Stimulated activated CD4-positive, alpha-beta T cell treated with anti-CD3 and anti-CD28 coated beads, Interleukin-2, amount 100 ng/mL, for 24 hours (primary cell): ENCODE measurements around the gene LRRC4C.

Source experiments
- DNase-seq, 2 donors: peaks; one replicate each; pipeline ENCODE4 v3.0.0-alpha.2; 2020

The LRRC4C gene

DNA sequence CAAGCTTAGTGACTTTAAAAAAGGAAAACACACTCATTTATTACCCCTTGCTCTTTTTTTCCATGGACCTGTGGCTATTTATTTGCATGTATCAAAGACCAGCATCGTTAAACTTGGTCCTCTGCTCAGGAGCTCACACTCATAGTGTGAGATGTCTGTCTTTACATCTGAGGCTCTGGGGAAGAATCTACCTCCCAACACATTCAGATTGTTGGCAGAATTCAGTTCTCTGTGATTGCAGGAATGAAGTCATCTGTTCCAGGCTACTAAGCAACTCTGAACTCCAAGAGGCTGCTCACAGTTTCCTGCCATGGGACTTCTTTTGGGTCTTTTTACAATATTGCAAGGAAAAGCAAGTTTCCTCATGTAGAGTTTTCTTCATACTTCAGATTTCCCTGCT lies 138.8 kb downstream of the LRRC4C start:
- DNase-seq: no peak

DNA sequence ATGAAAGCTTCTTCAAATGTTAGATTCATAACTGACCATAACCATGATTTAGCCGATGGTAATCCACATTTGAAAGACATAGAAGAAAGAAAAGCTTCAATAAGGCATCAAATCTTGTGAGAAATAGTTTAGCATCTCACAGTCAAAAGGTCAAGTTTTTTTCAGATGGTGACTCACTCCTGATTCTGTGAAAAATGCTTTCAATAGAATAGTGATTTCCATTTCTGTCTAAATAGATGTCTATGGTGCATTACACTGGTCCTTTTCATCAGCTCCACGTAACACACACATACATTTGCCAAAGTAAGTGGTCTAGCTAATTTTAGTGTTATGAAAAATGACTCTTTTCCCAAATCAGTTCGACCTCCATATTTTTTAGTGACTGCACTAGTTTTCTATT lies 139.2 kb downstream of the LRRC4C start:
- DNase-seq: no peak

DNA sequence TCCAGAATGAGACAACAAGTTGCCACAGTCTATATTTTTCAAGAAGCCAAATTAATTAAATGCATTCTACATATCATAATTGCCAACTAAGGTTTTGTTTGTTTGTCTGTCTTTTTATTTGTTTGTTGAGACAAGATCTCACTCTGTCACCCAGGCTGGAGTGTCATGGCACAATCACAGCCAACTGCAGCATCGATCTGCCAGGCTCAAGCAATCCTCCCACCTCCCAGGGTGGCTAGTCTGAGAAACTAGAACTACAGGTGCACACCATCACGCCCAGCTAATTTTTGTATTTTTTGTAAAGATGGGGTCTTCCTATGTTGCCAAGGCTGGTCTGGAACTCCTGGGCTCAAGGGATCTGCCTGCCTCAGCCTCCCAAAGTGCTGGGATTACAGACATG lies 140.0 kb downstream of the LRRC4C start:
- no peak for DNase-seq

DNA sequence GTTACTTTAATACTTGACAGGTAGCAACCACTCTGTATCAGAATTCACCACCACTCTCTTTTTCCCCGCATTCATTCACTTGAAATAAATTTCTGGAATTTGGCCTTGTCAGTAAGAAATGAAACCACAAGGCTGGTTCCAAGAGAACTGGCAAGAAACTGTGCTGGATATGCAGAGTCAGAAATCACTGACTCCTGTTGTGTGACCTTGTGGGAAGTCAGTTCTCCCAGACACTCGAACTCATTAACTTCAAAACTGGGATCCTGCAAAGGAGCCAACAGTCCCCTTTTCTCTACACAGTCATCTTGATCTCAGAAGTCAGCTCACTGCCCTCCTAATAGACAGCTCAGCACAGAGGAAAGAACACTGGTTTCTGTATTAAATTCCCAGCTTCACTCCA lies 142.7 kb downstream of the LRRC4C start:
- no peak for DNase-seq

DNA sequence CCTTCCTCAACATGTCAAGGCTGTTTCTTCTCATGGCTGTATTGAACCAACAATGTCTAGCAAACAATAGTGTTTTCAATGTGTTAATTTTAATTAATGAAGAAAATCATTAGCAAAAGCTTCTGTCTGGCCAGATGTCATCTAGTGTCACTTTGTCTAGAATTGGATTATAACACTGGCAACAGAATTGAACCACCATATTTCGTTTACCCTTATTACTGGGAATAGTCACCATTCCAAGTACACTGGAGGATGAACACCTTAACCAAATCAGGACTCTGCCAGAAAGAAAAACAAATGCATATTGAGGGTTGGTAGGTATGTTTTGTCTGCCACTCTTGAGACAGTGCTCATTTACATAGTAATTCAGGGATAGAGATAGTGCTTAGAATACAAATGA lies 146.2 kb downstream of the LRRC4C start:
- DNase-seq: no peak

DNA sequence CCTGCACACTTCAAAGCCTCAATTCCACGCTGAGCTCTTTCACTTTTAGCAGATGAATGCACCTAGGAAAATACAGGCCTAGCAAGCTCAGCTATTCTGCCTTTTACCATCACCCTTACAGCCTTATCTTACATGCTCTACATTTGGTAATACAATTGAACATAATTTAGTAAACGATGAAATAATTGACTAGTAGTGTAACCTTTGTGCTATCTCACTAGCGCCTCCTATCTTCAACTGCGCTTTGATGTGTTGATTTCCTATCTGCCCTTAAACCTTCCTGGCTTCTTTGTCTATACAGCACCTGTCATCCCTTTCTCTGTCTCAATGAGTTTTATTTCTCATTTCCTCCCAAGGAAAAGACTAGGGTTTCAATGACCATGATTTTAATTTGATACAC lies 149.7 kb downstream of the LRRC4C start:
- no peak for DNase-seq

DNA sequence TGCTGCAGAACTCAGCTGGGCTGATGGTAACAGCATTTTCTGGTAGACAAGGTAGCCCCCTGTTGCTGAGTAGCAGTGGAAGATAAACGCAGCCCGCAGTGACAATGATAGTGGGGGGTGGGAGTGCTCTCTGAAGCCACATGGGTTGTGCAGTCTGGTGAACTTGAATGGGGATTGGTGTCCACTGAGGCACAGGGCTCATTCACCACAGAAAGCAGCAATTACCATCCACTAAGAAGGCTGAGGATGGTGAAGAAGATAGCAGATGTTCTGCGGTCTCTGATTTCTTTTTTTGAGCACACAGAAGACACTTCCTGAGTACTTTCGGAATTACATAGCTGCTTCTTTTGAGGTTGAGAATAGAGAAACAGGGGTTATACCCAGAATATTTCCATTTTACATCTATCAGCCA lies 150.3 kb downstream of the LRRC4C start:
- DNase-seq: no peak

DNA sequence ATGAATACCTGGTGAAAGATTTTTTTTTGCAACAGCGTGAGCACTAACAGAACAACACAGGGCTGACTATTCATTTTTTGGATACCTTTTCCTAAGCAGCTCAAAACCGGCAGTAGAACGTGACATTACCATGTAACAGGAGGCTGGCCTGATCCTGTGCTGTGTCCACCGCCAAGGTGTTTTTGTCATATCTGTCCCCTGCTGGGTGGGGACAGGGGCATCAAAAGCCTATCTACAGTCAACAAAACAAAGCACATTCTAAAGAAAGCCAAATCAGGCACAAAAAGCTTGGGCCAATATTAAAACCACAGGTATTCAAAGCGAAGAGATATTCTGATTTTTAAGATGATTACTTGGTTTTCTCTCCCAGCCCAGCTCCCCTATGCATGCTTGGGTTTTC lies 151.2 kb downstream of the LRRC4C start:
- no peak for DNase-seq

DNA sequence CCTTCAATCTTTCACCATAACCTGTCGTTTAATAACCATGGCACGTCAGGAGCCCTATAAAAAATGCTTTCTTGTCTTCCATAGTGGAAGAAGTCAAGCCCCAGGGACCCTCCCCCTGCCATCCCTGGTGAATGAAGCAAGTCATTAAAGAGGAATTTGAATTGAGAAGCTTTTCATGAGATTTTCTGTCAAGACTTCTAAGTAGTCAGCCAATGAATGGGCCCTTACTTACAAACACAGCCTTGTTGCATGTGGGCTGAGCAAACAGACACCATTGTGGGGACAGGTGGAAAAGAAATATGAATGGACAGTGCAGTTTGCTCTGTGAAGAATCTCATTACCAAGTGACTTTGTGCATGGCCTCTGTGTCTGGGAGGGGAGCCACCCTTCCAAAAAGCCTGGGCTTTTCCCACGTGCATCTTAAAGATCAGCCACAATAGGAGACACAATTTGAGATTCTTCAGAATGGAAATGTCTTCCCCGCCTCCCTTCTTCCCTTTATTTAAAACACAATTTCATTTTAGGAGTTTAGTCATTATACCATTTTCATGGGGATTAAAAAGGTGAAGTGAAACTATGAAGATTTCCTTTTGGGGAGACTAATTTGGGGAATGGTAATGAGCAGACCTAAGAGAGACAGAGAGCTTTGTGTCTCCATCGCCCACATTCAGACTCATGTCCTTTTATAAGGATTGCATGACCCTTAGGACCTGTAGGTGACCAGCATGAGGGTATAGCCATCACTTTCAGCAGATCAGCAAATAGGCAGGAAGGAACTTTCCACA lies 152.0 kb downstream of the LRRC4C start:
- DNase-seq: no peak

DNA sequence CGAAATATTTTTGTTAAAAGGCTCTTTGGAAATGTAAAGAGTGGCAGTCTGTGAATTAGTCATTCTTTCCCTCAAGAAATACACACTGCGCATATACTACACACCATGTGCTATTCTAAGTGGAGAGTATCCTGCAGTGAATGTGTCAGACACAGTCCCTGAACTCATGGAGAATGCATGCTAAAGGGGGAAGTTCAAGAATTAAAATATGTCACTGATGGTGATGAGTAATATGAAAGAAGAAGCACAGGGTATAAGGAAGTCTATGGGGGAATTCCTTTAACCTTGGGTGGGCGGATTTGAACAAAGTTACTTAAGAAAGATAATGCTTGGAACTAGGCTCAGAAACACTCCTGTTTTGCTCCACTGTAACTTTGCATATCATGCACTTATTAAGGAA lies 153.0 kb downstream of the LRRC4C start:
- DNase-seq: no peak

DNA sequence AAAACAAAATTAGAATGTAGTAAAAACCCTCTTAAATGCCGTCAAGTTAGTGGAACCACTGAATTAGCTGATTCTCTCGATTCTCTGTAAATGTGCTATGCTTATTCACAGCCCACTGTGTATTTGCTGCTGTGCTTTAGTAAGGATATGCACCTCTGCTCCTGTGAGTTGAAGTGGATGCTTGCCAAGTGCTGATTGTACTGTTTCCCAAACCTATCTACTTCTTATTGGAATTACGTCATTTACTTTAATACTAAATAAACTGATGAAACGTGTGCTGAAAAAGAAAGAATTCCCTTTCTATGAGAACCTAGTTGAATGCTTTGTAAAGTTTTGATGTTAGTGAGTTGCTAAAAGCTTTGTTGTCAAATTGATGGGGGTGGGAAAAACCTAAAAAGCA lies 158.4 kb downstream of the LRRC4C start:
- no peak for DNase-seq

DNA sequence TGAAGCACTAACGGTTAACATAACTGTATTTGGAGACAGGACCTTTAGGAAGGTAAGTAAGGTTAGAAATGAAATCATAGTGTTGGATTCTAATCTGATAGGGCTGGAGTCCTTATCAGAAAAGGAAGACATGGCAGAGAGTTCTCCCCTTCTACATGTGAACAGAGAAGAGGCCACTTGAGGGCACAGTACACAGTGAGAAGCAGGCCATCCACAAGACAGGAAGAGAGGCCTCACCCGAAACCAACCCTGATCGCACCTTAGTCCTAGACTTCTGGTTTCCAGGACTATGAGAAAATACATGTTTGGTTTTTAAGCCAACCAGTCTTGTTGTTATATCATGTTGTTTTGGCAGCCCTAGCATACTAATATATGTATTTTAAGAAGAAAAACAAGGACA lies 170.0 kb downstream of the LRRC4C start:
- DNase-seq: no peak

DNA sequence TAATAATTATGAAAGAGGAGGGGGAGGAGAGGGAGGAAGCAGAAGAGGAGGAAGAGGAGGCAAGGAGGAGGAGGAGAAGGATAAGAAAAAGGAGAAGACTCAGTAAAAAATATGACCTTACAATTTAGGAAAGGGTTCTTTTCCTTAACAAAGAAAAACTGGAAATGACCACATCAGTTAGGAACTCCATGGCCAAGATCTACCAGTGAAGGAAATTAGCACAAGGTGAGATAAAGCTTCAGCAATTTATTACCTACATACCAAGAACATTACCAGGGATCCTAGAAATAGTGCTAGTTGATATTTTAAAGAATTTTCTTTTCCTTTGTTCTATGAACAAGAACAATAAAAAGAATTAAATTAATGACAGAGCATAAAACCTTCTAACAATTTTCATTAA lies 172.7 kb downstream of the LRRC4C start:
- DNase-seq: no peak

DNA sequence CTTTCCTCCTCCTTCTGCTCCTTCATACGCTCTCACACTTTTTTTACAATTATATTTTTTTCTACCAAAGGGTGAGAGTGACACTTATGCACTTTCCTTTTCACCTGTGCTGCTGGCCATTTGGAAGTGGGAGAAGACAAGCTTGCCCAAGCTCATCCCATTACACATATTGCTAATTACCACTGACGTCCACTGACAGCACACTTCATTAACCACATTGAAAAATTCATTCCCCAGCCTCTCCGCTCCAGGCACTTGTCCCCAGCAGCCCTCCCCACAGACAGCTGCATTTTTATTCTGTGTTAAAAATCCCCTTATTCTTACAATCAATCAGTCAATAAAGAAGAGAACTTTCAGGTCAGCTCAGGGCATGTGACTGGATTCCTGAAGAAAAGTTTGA lies 175.1 kb downstream of the LRRC4C start:
- no peak for DNase-seq

DNA sequence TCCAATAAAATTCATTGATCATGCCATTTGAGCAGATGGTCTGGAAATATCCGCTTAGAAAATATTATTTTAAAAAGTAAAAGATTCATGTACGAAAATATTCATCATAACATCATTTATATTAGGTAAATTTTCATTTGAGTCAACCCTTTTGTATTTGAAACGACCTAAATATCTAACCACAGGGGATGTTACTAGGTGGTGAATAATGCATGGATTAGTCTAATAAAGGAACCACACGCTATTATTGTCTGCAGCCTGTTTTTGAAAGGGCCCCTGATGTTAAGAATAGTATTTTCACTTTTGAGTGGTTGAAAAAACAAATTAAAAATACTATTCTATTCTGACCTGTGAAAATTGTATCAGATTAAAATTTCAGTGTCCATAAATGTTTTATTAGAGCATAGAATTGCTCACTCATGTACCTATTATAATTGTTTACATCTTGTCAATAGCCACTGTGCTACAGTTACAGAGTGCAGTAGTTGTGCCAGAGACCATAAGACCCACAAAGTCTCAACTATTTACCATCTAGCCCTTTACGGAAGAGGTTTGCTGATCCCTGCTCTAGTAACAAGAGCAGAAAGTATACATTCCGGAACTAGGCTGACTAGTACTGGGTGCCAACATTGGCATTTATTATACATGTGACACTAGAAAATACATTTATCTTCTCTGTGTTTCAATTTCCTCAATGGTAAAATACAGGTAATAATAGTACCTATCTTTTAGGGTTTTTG lies 176.1 kb downstream of the LRRC4C start:
- no peak for DNase-seq

DNA sequence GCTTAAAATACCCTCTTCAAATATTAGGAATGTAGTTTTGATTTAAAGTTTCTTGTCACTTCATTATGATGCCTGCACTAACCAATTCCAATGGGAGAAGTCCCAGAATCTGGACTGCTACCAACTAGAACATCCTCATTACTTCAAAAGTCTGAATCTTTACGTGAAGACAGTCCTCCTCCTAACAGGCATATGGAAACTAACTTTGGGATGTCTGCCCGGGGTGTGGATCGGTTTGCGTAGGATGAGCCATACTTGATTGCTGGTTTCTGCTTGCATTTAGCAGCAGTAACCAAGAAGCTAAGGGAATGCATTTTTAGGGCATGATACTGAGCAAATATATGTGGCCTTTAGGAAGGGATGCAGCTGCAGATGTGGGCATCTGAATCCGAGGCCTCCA lies 177.1 kb downstream of the LRRC4C start:
- DNase-seq: no peak

DNA sequence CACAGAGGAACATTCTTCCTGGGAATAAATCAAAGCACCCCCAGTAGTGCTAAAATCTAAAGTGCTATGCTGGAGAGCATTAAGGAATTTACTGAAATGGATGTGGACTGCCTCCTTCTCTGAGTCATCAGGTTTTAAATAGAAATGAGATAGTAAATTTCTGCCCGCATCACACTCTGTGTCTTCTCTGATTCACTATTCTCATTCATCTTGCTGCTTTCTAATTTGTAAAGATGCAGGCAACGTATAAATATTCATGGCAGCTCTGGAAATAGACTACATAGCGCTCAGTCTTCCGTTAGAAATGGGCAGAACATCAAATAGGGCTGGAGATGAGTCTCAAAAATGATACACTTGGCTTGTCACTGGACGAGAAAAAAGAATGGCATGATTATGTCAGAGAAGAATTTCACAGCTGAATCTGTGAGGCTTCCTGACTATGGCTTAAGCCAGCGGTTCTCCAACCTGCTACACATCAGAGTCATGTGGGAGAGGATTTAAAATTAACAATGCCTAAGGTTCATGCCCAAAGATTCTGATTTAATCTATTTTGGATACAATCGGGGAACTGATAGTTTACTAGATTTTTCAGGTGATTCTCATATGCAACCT lies 178.2 kb downstream of the LRRC4C start:
- DNase-seq: no peak

DNA sequence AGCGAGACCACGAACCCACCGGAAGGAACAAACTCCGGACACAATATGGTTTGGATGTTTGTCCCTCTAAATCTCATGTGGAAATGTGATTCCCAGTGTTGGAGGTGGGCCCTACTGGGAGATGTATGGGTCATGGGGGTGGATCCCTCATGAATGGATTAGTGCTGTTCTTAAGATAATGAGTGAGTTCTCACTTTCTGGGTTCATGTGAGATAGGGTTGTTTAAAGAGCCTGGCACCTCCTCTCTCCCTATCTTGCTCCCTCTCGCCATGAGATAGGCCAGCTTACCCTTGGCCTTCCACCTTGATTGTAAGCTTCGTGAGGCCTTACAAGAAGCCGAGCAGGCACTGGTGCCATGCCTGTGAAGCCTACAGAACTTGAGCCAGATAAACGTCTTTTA lies 184.6 kb downstream of the LRRC4C start:
- DNase-seq: no peak

DNA sequence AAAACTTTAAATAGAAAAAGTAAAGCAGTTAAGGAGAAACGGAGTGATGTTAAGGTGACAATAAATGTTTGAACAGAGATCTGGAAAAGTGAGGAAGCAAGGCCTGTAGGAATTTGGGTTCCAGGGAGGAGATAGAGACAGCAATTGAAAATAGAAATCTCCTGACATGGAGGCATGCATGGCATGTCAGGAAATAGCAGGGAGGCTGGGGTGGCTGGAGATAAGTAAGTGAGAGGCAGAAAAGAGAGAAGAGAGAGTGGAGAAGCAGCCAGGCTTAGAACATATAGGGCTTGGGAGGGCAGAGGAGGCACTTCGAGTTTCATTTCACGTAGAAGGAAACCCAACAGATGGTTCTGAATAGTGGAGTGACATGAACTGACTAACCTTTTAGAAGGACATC lies 185.5 kb downstream of the LRRC4C start:
- DNase-seq: no peak

DNA sequence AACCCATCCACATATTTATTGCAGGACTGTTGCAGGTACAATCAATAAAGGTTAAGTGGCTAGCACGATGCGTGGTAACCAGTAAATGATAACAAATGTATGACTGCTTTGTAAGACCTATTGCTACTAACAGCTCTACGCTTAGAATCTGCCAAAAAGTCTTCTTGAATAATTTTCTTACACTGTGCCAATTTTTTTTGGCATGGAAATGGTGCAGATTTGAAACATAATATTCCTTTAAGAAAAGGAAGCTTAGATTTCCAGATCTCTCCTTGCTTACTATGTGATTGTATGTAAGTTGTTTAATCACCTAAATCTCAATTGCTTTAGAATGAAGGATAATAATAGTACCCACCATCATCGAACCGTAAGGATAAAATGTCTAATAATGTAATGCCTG lies 192.0 kb downstream of the LRRC4C start:
- no peak for DNase-seq

DNA sequence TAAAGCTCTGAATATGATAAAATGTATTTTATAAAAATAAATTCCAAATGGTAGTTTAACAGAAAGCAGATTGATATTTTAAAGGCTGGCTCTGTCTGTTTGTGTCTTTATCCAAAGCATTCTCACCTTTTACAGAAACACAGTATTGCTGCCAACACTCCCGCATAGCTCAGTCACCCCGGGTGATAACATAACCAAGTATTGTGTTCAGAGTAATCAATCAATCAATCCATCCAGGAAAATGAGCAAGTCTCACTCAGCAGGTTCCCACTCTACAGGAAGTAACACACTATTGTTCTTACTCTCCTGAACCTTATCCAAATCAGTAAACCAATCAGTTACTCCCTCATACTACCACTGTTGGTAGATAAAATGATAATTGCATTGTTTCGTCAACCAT lies 203.4 kb downstream of the LRRC4C start:
- no peak for DNase-seq

DNA sequence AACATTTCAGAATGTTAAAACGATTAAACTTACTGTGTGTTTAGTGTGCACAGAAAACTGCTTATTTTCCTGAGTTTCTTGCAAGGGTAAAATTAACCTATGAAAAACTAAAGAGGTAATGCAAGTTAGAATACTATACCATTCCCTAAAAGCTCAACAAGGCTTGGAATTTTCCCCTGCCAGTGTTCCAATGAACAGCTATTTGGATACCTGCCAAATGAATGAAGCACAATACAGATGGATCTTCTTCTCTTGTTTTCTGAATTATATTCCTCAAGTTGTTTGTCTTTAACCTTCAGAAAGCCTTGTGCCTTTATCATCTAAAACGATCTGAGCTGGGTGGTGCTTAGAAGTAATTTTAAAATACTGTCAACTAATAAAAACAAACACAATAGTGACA lies 204.5 kb downstream of the LRRC4C start:
- no peak for DNase-seq

DNA sequence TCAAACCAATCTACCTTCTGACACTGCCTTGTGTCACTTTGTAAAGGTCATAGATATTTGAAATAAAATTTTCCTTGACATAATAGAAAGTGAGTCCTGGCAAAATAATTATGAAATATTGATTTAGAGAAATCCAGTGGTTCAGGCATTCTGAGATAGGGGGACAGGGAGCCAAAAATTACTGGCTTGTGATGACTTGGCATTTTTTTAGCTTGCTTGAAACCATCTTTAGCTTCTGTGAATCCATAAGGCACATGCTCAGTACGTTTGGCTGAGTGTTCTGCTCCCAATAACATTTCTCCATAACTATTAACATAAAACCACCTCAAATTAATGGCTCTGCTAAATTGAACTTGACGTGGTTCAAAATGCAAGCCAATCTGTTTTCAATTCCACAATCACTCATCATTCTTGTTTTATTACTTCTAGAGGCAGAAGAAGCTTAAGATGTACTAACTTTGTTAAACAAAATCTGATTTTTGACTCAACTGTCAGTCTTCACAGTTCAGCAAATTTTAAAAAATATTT lies 209.0 kb downstream of the LRRC4C start:
- DNase-seq: no peak

DNA sequence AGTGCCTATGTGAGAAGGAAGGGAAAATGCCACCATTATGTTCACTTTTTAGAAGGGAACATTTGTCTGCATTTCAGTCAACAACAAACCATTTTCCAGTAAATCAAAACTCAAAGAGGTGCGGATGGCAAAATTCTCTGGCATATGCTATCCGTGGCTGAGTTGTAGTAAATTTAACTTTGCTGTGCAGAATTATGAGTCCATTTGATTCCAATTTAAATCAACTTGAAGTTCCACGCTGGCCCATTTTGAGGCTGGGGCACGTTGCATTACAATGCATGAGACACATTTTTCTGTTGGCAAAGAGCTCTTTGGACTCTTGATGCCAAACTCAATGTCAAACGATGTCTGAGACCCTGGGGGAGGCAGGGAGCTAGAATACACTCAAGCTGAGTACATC lies 211.8 kb downstream of the LRRC4C start:
- no peak for DNase-seq
